HT-29 (cell line): ENCODE data around the gene TFCP2L1. TPM values are rescaled to one million over a fixed set of nuclear protein-coding genes. Genes with fewer than 3 reads are reported as not detected.

ENCODE experiments used
- DNase-seq: peaks from one replicate; pipeline ENCODE4 v3.0.0-alpha.2; 2015; ENCODE audit warnings: low spot score
- total RNA-seq: library from RNA; depleted of rRNA; stranded (reverse); fragments of >200 nt; shearing (Covaris generic); gene quantifications from 2 replicates; pipeline ENCODE4 v1.2.3, GENCODE V29; 2014; rRNA removed

The TFCP2L1 gene
- total RNA-seq, 1 experiment from 2014 or later: 0.05 TPM

DNA sequence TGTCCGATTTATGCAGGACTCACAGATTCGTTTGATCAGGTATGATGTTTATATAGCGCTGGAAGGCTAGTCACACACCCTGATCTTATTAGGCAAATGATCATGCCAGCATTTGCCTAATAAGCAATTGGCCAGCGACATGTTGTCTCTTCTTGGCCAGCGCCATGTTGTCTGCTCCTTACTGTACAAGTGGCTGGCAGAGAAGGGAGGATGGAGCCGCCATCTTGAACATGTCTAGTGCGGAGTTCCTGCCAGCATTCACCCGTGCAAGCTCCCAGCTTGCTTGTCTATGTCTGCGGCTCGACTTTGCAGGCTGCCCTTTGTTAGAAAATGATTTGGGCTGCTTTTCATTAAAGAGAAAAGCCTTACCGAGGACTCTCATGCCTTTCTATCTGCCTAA lies 106.3 kb downstream of the TFCP2L1 start:
- no peak for DNase-seq

DNA sequence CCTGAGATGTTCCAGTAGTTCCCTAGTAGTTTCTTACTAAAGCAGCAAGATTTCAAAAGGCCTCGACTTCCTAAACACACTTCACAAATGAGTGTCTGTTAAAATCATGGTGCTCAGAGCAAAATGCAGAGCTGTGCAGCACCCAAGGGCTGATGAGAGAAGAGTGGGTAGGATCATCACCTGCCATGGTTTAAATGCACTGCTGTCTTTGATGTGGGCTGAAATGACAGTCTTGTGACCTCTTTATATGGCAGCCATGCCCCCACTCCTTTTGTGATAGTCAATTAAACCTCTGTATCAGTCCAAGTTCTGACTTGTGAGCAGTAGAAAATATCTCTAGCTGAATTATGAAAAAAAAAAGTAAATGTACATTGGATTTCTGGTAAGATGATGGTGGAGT lies 107.1 kb downstream of the TFCP2L1 start:
- no peak for DNase-seq

DNA sequence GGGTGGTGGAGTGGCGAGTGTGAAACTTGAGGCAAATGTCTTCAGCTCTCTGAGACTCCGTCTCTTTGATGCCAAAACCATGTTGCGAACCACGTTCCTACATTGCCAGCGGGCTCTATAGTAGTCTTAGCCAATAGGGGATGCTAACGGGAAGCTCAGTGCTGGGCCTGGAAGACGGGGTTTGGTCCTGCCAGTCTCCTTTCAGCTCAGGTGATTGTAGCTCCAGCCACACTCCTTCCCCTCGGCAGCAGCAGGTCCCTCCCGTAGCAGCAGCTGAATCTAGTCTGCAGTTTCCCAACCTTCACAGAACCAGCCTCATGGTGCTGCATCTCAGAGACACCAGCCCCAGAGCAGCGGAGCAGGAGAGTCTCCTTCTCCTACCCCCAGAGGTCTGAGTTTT lies 109.7 kb downstream of the TFCP2L1 start:
- DNase-seq: no peak

DNA sequence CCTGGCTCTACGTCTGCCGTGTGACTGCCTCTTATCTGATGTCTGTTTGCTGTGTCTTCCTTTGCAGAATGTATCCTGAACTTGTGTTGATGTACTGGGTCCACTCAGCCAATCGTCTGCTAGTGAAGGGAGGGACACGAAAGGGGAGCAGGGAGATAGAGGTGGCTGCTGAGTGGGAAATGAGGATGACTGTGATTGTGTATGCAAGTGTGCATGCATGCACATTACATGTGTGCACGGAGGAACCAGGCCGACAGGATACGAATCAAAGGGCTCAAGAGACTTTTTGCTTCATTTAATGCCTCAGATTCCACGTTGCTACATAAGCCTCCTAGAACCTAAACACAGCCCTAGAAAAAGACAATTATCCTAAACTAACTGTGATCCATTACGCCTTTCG lies 111.2 kb downstream of the TFCP2L1 start:
- no peak for DNase-seq

DNA sequence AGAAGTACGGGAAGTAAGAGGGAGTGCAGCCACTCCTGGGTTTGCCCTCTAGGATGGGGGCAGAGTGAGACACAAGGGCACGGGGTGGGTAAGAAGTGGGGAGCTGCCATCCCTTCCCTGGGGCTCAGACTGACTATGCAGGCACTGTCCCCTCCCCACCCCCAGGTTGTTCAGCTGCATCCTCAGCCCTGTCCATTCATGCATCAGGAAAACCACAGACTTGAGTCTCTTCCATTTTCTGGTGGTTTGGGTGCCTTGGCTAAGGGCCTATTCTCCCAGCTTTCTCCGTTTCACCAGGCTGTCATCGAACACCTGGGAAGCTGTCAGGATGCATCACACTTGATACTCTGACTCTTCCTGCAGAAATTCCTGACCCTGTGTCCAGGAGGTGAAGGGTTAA lies 111.9 kb downstream of the TFCP2L1 start:
- no peak for DNase-seq

DNA sequence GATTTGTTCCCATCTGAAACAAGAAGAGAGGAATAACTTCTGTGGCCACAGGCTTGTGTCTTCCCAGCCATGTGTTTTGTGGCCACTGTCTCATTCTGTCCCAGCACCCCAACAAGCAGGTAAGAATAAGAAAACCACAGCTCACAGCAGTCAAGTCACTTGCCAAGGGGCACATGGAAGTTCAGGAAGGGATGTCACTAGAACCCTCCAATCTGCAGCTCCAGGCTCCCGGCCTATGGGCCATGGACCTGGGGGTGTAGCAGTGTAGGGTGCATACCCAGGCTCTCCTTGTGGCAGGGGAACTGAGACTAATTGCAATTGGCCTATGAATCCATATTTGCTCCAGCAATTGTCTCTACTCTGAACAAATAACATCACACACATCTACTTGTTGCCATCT lies 112.5 kb downstream of the TFCP2L1 start:
- DNase-seq: no peak

DNA sequence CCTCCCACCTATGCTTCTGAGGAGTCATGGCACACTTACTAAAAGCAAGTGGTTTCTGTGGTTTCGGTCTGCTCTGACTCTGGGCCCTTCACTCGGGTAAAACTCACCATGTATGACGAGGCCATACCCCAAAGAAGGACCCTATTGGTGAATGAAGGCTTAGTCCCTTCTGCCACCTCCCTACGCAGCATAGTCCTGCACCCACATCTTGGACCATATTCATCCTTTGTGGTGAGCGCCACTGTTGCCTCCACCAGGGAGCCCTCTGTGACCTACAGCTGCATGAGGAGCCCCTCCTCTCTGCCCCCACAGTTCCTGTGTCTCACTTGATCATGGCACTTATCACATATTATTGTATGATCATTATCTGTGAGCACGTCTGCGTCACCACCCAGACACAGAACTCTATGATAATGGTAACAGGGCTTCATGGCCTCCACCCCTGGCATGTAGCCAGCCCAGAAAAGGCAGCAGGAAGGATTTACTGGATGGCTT lies 113.3 kb downstream of the TFCP2L1 start:
- no peak for DNase-seq

DNA sequence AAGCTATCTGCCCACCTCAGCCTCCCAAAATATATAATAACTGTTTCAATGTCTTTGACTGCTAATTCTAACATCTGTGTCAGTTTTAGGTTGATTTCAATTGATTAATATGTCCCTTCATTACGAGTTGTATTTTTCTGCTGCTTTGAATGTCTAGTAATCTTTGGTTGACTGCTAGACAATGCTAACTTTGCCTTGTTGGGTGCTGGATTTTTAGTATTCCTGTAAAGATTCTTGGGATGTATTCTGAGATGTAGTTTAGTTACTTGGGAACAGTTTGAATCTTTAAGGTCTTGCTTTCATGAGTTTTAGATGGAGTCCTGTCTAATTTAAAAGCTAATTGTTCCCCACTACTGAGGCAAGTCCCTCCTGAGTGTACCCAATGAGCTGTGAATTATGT lies 114.4 kb downstream of the TFCP2L1 start:
- no peak for DNase-seq

DNA sequence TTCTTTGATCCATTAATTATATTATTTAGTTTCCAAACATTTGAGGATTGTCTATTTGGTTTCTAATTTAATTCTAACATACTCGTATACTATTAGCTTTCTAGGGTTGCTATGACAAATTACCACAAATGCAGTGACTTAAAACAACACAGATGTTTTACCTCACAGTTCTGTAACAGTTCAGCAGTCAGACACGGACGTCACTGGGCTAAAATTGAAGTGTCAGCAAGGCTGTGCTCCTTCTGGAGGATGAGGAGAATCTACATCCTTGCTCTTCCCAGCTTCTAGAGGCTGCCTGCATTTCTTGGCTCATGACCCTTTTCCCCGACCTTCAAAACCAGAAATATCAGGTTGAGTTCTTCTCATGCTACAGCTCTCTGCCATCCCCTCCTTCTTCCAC lies 117.6 kb downstream of the TFCP2L1 start:
- DNase-seq: no peak

Other genes starting within 250 kb of the TFCP2L1 start
- not detected in 2 replicates for gene RNU4ATAC, start 245.7 kb upstream of the TFCP2L1 start, total RNA-seq